HuH-7 (cell line): ENCODE results near the gene GALNTL6.
"Not testable (repeated sequence)": the region's sequence is repeated elsewhere in the genome, so short reads cannot be mapped to it uniquely, and the experiment has no call there.

Source experiments
- DNase-seq: peaks from one replicate; pipeline ENCODE4 v3.0.0; 2011; ENCODE audit warnings: low spot score

Gene GALNTL6

GRCh38 chr4:172869621-172870268 lies 1056.5 kb downstream of the GALNTL6 start:
- no peak for DNase-seq

- DNase-seq: no peak
Measured at GRCh38 chr4:172871381-172871780, 1058.2 kb downstream of the GALNTL6 start.

- DNase-seq: no peak
Measured at GRCh38 chr4:172874944-172875343, 1061.7 kb downstream of the GALNTL6 start.

GRCh38 chr4:172876394-172876793 lies 1063.2 kb downstream of the GALNTL6 start:
- DNase-seq: no peak

- DNase-seq: no peak
Measured at GRCh38 chr4:172881645-172882044, 1068.4 kb downstream of the GALNTL6 start.

- not testable (repeated sequence) for DNase-seq
Measured at GRCh38 chr4:172887358-172887757, 1074.2 kb downstream of the GALNTL6 start.

GRCh38 chr4:172887959-172888358 lies 1074.8 kb downstream of the GALNTL6 start:
- DNase-seq: no peak

GRCh38 chr4:172892300-172892699 lies 1079.1 kb downstream of the GALNTL6 start:
- DNase-seq: no peak

GRCh38 chr4:172895699-172896098 lies 1082.5 kb downstream of the GALNTL6 start:
- no peak for DNase-seq

- DNase-seq: no peak
Measured at GRCh38 chr4:172897046-172897445, 1083.8 kb downstream of the GALNTL6 start.

GRCh38 chr4:172898715-172899114 lies 1085.5 kb downstream of the GALNTL6 start:
- no peak for DNase-seq

- no peak for DNase-seq
Measured at GRCh38 chr4:172899861-172900260, 1086.7 kb downstream of the GALNTL6 start.

- DNase-seq: no peak
Measured at GRCh38 chr4:172900900-172901299, 1087.7 kb downstream of the GALNTL6 start.

- DNase-seq: not testable (repeated sequence)
Measured at GRCh38 chr4:172912468-172912867, 1099.3 kb downstream of the GALNTL6 start.

GRCh38 chr4:172917403-172917802 lies 1104.2 kb downstream of the GALNTL6 start:
- DNase-seq: not testable (repeated sequence)

- DNase-seq: no peak
Measured at GRCh38 chr4:172919269-172919668, 1106.1 kb downstream of the GALNTL6 start.

GRCh38 chr4:172927096-172927814 lies 1114.1 kb downstream of the GALNTL6 start:
- no peak for DNase-seq

- DNase-seq: no peak
Measured at GRCh38 chr4:172928347-172928746, 1115.1 kb downstream of the GALNTL6 start.

- no peak for DNase-seq
Measured at GRCh38 chr4:172938072-172938829, 1125.0 kb downstream of the GALNTL6 start.

GRCh38 chr4:172938870-172939269 lies 1125.7 kb downstream of the GALNTL6 start:
- DNase-seq: no peak

- no peak for DNase-seq
Measured at GRCh38 chr4:172942840-172943239, 1129.6 kb downstream of the GALNTL6 start.

GRCh38 chr4:172945611-172946010 lies 1132.4 kb downstream of the GALNTL6 start:
- no peak for DNase-seq

GRCh38 chr4:172946503-172946902 lies 1133.3 kb downstream of the GALNTL6 start:
- no peak for DNase-seq
